VCaP (cell line): ENCODE data around the gene ZIC4.

Experiments used
- H3K27ac ChIP-seq: fragments of 450-650 bp; 2 replicates; pipeline ENCODE4 v1.5.1; 2017
- TF ChIP-seq, protein P1 (sequence below): fragments of 450-650 bp; conservative IDR thresholded peaks from 2 replicates; pipeline ENCODE4 v1.5.1; 2017; ENCODE audit warnings: mild to moderate bottlenecking, moderate library complexity

The ZIC4 gene

GRCh38 chr3:147426931-147427330 lies 20.6 kb upstream of the ZIC4 start:
- TF ChIP-seq, protein P1, sequence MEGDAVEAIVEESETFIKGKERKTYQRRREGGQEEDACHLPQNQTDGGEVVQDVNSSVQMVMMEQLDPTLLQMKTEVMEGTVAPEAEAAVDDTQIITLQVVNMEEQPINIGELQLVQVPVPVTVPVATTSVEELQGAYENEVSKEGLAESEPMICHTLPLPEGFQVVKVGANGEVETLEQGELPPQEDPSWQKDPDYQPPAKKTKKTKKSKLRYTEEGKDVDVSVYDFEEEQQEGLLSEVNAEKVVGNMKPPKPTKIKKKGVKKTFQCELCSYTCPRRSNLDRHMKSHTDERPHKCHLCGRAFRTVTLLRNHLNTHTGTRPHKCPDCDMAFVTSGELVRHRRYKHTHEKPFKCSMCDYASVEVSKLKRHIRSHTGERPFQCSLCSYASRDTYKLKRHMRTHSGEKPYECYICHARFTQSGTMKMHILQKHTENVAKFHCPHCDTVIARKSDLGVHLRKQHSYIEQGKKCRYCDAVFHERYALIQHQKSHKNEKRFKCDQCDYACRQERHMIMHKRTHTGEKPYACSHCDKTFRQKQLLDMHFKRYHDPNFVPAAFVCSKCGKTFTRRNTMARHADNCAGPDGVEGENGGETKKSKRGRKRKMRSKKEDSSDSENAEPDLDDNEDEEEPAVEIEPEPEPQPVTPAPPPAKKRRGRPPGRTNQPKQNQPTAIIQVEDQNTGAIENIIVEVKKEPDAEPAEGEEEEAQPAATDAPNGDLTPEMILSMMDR = no peak

GRCh38 chr3:147425388-147425850 lies 19.1 kb upstream of the ZIC4 start:
- TF ChIP-seq, protein P1 = no peak

More at GRCh38 chr3:147426931-147427330, 20.6 kb upstream of the ZIC4 start:
- H3K27ac ChIP-seq = no peak overlapping the region

GRCh38 chr3:147424581-147425387 lies 18.4 kb upstream of the ZIC4 start:
- no peak overlapping the region for H3K27ac ChIP-seq
- TF ChIP-seq, protein P1 = no peak

More at GRCh38 chr3:147425388-147425850, 19.1 kb upstream of the ZIC4 start:
- no peak overlapping the region for H3K27ac ChIP-seq

GRCh38 chr3:147423798-147424580 lies 17.6 kb upstream of the ZIC4 start:
- no peak overlapping the region for H3K27ac ChIP-seq
- TF ChIP-seq, protein P1 = no peak

DNA sequence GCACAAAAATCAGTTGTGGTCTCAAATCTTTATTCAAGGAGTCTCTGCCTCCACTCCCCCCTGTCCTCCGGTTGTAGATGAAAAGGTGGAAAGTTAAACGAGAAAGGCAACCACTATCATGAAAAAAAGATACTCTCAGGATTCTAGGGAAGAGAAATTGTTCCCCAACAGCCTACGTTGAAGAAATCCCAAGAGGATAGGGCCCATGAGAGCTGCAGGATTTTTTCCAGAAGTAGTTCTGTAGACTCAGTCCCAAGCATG lies 17.1 kb upstream of the ZIC4 start:
- TF ChIP-seq, protein P1 = no peak

GRCh38 chr3:147422601-147423536 lies 16.5 kb upstream of the ZIC4 start:
- TF ChIP-seq, protein P1 = no peak
- H3K27ac ChIP-seq = no peak overlapping the region

More for the DNA sequence above, 17.1 kb upstream of the ZIC4 start:
- H3K27ac ChIP-seq = no peak overlapping the region
